IMR-90 (cell line): ENCODE data around the gene CADM2.

ENCODE experiments used
- CEBPB ChIP-seq: IDR thresholded peaks from 2 replicates; pipeline ENCODE4 v1.6.1; 2012; ENCODE audit warnings: low read depth, low read length, improper control_type of control experiment
- CTCF ChIP-seq: conservative IDR thresholded peaks from 2 replicates; pipeline ENCODE4 v1.5.1; 2012; ENCODE audit warnings: mild to moderate bottlenecking, low read depth, low read length, improper control_type of control experiment
- NFE2L2 ChIP-seq: fragments of 150-350 bp; IDR thresholded peaks from 2 replicates; pipeline ENCODE4 v1.6.1; 2016; ENCODE audit warnings: low read depth, mild to moderate bottlenecking, low read length
- POLR2A ChIP-seq: IDR thresholded peaks from 2 replicates; pipeline ENCODE4 v1.6.1; 2012; ENCODE audit warnings: mild to moderate bottlenecking, low read depth, low read length
- RCOR1 ChIP-seq: IDR thresholded peaks from 2 replicates; pipeline ENCODE4 v1.6.1; 2012; ENCODE audit warnings: mild to moderate bottlenecking, low read length, improper control_type of control experiment; ENCODE audit not compliant: insufficient replicate concordance

GRCh38 chr3:85627932-85628331 is 669.1 kb downstream of the CADM2 start:
- TF ChIP-seq CTCF (no peak), NFE2L2 (no peak), CEBPB (no peak), POLR2A (no peak), RCOR1 (no peak)
